Body of pancreas (tissue), 4 donors: ENCODE results near the gene RIMS4.

Experiments used
- CTCF ChIP-seq, 7 experiments: fragments of 450-650 bp in 4 of 7; fragments of 200-600 bp in 3 of 7; sonication (generic) in 3 of 7; IDR thresholded peaks; one replicate each; pipeline ENCODE4 v1.5.1; 2016 to 2019; ENCODE audit warnings: antibody characterized with exemption in 7 of 7
- POLR2A ChIP-seq, 3 donors: fragments of 450-650 bp; IDR thresholded peaks; one replicate each; pipeline ENCODE4 v1.6.1; 2016; ENCODE audit warnings: antibody characterized with exemption in 3 of 3, mild to moderate bottlenecking in 2 of 3

GRCh38 chr20:44745122-44745597 is 65.2 kb downstream of the RIMS4 start:
- TF ChIP-seq CTCF (IDR thresholded peaks at IDR 0.05) (no peak), POLR2A (IDR thresholded peaks at IDR 0.05) (no peak)
